Measurements from ENCODE around the gene ASPSCR1. TPM values are rescaled to one million over a fixed set of nuclear protein-coding genes. Genes with fewer than 3 reads are reported as not detected.

ASPSCR1 gene
- total and polyA plus RNA-seq, 2 of the 13 experiments (the other 11 are each of a cell fraction or from before 2014, with no cell fraction given): 274 to 314 TPM

DNA sequence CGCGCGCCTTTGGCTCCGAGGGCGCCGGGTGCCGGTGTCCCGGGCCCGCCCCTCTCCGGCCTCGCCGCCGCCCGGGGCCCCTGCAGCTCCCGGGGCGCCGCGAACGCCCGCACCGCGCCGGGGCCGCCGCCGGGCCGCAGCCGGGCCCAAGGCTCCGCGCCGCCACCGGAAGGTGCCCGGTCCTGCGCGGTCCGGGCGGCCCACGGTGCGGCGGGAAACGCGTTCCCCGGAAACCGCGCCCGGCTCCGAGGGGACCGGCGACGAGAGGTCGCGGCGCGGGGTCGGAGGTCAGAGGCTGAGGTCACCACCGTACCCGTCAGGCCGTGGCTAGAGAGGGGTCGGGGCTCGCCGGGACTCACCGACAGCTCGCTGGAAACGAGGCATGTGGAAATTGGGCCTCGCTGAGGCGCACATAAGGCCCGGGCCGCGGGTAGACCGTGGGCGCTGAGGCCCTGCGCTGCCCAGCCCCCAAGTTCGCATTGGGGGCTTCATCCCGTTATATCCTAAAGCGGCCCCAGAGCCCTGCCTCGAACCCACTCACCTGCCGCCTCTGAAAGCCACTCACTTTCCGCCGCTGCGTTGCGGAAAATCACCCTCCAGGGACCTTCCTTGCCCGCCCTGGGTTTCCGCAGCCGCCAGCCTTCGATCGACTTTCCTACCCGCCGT is 88.3 kb downstream of the ASPSCR1 start, which contains the start of gene DUS1L (continued):
- TF ChIP-seq HNRNPL (IDR thresholded peaks at IDR 0.05; ENCODE audit: low read depth, low read length): 0 out of 2 replicates have a peak, but pooled peaks have one; percentile 70
- TF ChIP-seq ZNF432 (CRISPR knock-in tag; IDR thresholded peaks at IDR 0.05; ENCODE audit: borderline replicate concordance): no peak
- TF ChIP-seq BRD4 (CRISPR knock-in tag; IDR thresholded peaks at IDR 0.05): peak; percentile 98
- peak; percentile 59; the same call in 1 of the 2 replicates for TF ChIP-seq MXD4 (CRISPR knock-in tag; IDR thresholded peaks at IDR 0.05)
- no peak for TF ChIP-seq ZNF841 (CRISPR knock-in tag; IDR thresholded peaks at IDR 0.05; ENCODE audit: borderline replicate concordance)
- TF ChIP-seq ZNF230 (CRISPR knock-in tag; IDR thresholded peaks at IDR 0.05): peak; percentile 71
- TF ChIP-seq TOE1 (CRISPR knock-in tag; IDR thresholded peaks at IDR 0.05): peak; percentile 41; the same call in 1 of the 2 replicates
- TF ChIP-seq ZBTB3 (CRISPR knock-in tag; IDR thresholded peaks at IDR 0.05; ENCODE audit: borderline replicate concordance, low read depth): no peak
- TF ChIP-seq ZFP36L1 (CRISPR knock-in tag; IDR thresholded peaks at IDR 0.05): no peak
- TF ChIP-seq TBL1XR1 (IDR thresholded peaks at IDR 0.05; ENCODE audit: borderline replicate concordance, low read length, partially characterized antibody): no peak
- peak; percentile 90; the same call in 1 of the 2 replicates for TF ChIP-seq ZGPAT (CRISPR knock-in tag; IDR thresholded peaks at IDR 0.05)
- TF ChIP-seq ZNF552 (CRISPR knock-in tag; IDR thresholded peaks at IDR 0.05; ENCODE audit: borderline replicate concordance): 0 out of 2 replicates have a peak, but pooled peaks have one; percentile 65
- peak; percentile 94; the same call in 1 of the 2 replicates for TF ChIP-seq ZNF251 (CRISPR knock-in tag; IDR thresholded peaks at IDR 0.05)
- 0 out of 2 replicates have a peak, but pooled peaks have one; percentile 24 for TF ChIP-seq GPN1 (CRISPR knock-in tag; IDR thresholded peaks at IDR 0.05; ENCODE audit: borderline replicate concordance)
- no peak; the same call in 1 of the 2 replicates for TF ChIP-seq SP5 (CRISPR knock-in tag; IDR thresholded peaks at IDR 0.05; ENCODE audit: borderline replicate concordance, low read depth)
- peak; percentile 66; the same call in 1 of the 2 replicates for TF ChIP-seq ZSCAN12 (CRISPR knock-in tag; IDR thresholded peaks at IDR 0.05)
- TF ChIP-seq NR2F2 (IDR thresholded peaks at IDR 0.05; ENCODE audit: borderline replicate concordance, low read depth): peak; percentile 95
- TF ChIP-seq CENPT (CRISPR knock-in tag; IDR thresholded peaks at IDR 0.05; ENCODE audit: low read depth): peak; percentile 83; the same call in 1 of the 2 replicates
- TF ChIP-seq ZC3H13 (CRISPR knock-in tag; IDR thresholded peaks at IDR 0.05): peak; percentile 80; the same call in 1 of the 2 replicates
- TF ChIP-seq SETDB1 (CRISPR knock-in tag; IDR thresholded peaks at IDR 0.05; ENCODE audit: borderline replicate concordance): no peak
- 0 out of 2 replicates have a peak, but pooled peaks have one; percentile 12 for TF ChIP-seq NPAS2 (CRISPR knock-in tag; IDR thresholded peaks at IDR 0.05; ENCODE audit: borderline replicate concordance)
- peak; percentile 82 for TF ChIP-seq ZNF121 (CRISPR knock-in tag; IDR thresholded peaks at IDR 0.05)
- peak; percentile 52; the same call in 1 of the 2 replicates for TF ChIP-seq ZNF225 (CRISPR knock-in tag; IDR thresholded peaks at IDR 0.05)
- TF ChIP-seq ETV6 (CRISPR knock-in tag; conservative IDR thresholded peaks at IDR 0.05): peak; percentile 95; the same call in 1 of the 2 replicates
- peak; percentile 62 for TF ChIP-seq ZNF18 (CRISPR knock-in tag; IDR thresholded peaks at IDR 0.05; ENCODE audit: insufficient replicate concordance)
- peak; percentile 57; the same call in 1 of the 2 replicates for TF ChIP-seq LBX2 (CRISPR knock-in tag; IDR thresholded peaks at IDR 0.05; ENCODE audit: borderline replicate concordance)
- TF ChIP-seq ZNF205 (CRISPR knock-in tag; IDR thresholded peaks at IDR 0.05): peak; percentile 94
- peak; percentile 93 for TF ChIP-seq SP4 (CRISPR knock-in tag; IDR thresholded peaks at IDR 0.05)
